GM19043 (cell line): Measurements from ENCODE around the gene MGLL.

Source experiments
- ATAC-seq: cut with Tn5 transposase; IDR thresholded peaks from one replicate; pipeline ENCODE4 v1.9.1; 2021; ENCODE audit warnings: low read depth; ENCODE audit not compliant: unreplicated experiment

MGLL gene

DNA sequence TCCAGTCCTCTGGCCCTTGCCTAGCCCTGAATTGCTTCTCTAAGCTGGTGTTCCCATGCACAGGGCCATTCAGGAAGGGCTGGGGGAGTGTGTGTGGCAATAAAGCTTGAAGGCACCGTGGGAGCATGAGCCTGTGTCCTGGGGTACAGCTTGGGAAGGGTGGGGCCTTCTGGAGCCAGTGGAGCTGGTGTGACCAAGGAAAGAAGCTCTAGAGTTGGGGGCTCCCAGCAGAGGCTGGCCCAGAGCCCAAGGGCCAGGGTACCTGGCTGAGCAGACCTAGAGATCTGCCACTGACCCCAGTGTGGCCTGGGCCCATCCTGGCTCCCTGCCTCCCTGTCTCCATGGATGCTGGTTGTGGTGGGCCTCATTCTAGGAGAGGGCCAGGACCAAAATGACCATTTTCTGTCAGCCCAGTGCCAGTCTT is 141.5 kb downstream of the MGLL start:
- ATAC-seq: no peak

- ATAC-seq: no peak
These were observed 142.1 kb downstream of the MGLL start for GRCh38 chr3:127680146-127680661.

DNA sequence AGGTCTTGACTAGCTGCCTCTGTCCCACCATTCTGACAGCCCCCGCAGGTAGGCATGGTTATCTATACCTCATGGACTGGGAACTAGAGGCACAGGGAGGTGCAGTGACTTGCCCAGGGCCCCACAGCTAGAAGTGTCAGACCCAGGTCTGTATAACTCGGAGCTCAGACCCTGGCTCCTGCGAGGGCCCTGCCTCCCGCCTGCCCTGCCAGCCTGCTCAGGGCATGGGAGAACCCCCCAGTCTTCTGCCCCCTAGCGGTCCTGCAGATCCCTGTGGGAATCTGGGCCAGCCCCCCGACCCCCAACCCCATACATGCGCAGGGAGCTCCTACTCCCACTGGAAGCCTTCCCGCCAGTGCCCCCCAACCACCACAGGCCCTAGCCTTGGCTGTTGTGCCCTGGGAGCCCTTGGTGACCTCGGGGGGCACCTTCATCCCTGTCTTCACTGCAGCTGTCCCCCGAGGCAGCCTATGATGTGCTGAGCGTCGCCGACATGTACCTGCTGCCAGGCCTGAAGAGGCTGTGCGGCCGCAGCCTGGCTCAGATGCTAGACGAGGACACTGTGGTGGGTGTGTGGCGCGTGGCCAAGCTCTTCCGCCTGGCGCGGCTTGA is 142.7 kb downstream of the MGLL start:
- ATAC-seq: no peak

DNA sequence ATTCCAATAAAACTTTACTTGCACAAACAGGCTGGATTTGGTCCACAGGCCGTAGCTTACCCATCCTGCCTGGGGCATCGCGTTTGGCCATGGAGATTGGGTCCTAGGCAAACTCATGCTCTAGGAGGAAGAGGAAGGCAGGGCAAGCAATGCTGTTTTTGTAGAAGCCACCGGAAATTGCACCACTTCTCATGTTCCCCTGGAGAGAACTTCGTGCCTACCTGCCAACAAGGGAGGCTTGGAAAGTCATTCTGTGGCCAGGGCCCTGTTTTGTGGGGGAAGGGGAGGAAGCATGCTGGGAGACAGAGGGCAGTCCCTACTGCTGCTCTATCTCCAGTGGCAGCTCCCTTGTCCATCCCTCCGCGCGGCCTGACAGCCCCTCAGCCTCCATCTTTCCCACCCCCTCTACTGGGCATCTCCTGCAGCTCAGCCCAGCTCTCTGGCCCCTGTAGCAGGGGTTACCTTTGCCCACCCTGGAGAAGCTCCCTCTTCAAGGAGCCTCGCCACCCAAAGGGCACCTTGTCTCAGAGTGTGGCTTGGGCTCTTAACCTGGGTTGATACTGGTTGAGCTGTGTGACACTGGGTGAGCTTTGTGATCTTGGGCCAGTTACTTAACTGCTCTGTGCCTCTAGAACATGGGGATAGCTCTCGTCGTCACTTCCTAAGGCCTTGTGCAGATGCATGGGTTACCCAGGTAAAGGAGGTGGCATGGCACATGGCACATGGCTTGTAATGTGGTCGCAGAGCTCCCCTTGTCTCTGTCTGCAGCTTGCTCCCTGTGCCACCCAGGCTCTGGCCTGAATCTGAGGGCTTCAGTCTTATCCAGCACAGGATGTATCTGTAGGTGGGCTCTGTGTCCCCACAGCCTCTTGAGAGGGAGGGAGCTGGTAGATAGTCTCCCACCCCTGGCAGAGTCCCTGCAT is 143.4 kb downstream of the MGLL start:
- no peak for ATAC-seq

DNA sequence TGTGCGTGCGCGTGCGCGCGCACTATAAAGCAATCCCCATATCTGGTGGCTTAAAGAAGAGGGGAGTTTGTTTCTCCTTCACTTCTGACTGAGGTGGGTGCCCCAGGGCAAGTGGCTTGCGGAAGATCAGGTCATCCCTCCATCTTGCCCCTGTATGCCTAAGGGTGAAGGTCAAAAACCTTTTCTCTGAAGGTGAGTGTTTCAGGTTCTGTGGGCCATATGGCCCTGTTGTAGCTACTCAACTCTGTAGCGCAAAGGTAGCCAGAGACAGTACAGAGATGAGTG is 144.1 kb downstream of the MGLL start:
- no peak for ATAC-seq

- ATAC-seq: no peak
These were observed 144.6 kb downstream of the MGLL start for GRCh38 chr3:127677541-127678314.

GRCh38 chr3:127676921-127677351 is 145.4 kb downstream of the MGLL start:
- ATAC-seq: no peak

GRCh38 chr3:127676456-127676855 is 145.9 kb downstream of the MGLL start:
- no peak for ATAC-seq

GRCh38 chr3:127675651-127676391 is 146.5 kb downstream of the MGLL start:
- no peak for ATAC-seq

DNA sequence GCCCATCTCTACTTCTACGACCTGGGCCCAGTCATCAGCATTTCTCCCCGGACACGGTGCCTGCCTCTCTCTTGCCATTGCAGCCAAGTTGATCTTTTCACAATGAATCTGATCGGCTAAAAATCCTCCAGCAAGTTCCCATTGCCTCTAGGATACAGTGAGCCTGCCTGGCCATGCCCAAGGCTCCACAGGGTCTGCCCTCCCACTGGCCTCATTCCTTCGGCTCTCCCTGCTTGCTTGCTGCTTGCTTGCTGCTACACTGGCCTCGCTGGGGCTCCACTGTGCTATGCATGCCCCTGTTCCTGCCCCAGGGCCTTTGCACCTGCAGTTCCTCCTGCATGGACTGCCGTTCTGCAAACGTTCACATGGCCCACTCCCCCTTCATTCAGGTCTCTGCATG is 147.5 kb downstream of the MGLL start:
- no peak for ATAC-seq

GRCh38 chr3:127674101-127674721 is 148.1 kb downstream of the MGLL start:
- ATAC-seq: no peak

DNA sequence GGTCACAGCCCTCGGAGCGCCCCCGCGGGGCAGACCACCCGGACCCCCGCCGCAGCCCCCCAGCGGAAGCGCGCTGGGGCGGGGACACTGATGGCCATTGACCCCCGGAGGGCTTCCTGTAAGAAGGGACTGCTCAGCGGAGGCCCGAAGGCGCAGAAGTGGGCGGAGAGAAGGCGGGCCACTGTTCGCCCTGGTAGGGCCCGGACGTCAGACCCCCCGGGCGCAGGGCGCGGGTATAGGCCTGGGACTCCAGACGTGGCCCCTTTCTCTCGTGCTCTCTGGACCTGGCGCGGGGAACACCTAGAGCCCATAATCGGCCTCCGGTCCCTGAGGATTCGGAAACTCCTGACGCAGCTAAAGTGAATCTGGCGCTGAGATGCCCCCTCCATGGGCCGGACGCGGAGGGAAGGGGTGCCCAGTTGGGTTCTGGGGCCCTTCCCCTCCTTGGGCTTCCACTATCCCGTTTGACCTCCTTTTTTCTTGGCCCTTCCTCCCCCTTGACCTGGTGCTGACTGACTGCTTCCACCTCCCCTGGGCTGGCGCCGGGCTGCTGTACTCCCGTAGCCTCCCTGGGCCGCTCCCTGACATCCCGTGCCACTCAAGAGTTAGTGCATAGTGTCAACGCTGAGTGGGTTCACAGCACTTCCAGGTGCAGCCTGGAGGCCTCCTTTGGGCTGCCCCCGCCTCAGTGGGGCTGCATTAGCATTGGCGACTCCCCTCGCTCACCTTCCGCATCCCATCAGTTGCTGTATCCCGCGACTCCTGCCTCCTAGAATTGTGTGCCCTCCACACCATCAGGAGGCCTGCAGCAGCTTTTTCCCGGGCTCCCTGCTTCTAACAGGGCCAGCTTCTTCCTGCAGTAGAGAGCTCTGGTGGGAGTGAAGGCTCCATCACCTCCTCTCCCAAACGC is 148.9 kb downstream of the MGLL start:
- peak; percentile 26 for ATAC-seq

GRCh38 chr3:127672429-127673190 is 149.7 kb downstream of the MGLL start, which contains the start of gene ABTB1:
ABTB1 (plus strand) TSS chr3:127672952; CDS start chr3:127673026, 74 bp downstream.
- peak; percentile 71 for ATAC-seq

DNA sequence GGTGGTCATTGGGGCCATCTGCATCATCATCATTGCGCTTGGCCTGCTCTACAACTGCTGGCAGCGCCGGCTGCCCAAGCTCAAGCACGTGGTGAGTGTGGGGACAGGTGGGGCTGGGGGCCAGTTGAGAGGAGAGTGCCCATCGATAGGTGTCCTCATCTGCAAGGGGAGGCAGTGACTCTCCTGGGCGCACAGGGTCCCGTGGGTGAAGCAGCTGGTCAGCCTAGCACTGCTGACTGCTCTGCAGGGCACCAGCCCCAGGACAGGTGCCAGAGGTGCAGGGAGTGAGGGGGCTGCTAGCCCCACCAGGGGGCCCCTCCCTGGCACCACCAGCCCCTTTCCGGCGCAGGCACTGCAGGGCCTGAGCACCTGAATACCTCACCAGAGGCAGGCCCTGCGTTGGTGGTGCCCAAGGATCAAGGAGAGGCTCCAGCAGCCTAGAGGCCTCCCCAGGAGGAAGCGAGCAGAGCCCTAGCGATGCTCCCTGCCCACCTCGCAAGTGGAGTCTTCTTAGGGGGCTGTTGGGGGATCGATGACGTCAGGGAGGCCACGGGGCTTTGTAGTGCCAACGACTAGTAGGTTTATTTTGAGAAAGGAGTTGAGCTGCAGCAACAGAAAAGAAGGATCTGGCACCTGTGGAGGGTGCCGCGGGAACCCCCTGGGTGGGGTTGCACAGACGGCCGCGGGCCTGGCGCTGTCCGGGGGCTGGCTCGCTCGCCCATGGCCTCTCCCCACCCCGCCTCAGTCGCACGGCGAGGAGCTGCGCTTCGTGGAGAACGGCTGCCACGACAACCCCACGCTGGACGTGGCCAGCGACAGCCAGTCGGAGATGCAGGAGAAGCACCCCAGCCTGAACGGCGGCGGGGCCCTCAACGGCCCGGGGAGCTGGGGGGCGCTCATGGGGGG is 150.5 kb downstream of the MGLL start:
- peak; percentile 14 for ATAC-seq

- ATAC-seq: no peak
These were observed 151.4 kb downstream of the MGLL start for GRCh38 chr3:127670761-127671522.

GRCh38 chr3:127670229-127670559 is 152.1 kb downstream of the MGLL start:
- ATAC-seq: no peak
